ENCODE results near the gene JOSD1. TPM values are rescaled to one million over a fixed set of nuclear protein-coding genes. Genes with fewer than 3 reads are reported as not detected.

JOSD1 gene
- total and polyA plus RNA-seq, 10 of the 15 experiments (the other 5 are each of a cell fraction or from before 2014, with no cell fraction given) = 6.2 to 54.6 (median 40.5) TPM

DNA sequence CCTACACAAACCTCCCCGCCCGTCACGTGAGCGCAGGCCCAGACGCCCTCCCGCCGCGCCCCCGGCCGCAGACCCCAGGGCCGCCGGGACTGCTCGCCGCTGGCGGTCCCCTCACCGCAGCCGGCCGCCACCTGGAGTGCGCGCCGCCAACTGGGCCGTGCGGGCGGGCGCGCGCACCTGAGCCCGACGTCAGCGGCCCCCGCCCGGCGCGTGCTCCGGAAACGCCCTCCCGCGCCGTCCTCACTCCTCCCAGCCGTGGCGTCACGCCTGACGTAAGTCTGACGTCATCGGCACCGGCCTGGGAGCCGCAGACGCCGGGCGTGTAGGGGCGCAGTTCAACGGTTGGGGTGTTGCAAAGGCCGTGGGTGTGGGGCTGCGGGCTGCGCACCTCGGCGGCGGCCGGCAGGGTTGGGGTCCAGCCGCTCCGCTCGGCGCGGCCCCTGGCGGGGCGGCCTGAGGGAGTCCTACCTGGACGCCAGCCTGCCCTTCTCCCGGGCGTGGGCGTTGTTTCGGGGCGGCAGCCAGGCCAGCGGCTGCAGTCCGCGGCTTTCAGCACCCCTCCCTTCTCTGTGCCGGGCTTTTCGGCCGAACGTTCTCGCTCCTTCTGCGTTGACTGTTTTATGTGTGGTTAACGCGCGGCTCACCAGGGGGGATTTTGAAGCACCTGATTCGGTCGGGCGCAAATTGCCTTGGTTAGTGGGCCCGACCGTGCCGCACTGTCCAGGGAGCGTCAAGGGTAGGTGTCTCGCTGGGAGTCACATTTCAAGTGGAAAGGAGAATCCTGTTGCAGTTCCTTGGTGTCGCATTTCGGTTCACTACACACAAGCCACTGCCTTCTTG lies at the start of gene JOSD1 (continued):
- TF ChIP-seq, protein P1, sequence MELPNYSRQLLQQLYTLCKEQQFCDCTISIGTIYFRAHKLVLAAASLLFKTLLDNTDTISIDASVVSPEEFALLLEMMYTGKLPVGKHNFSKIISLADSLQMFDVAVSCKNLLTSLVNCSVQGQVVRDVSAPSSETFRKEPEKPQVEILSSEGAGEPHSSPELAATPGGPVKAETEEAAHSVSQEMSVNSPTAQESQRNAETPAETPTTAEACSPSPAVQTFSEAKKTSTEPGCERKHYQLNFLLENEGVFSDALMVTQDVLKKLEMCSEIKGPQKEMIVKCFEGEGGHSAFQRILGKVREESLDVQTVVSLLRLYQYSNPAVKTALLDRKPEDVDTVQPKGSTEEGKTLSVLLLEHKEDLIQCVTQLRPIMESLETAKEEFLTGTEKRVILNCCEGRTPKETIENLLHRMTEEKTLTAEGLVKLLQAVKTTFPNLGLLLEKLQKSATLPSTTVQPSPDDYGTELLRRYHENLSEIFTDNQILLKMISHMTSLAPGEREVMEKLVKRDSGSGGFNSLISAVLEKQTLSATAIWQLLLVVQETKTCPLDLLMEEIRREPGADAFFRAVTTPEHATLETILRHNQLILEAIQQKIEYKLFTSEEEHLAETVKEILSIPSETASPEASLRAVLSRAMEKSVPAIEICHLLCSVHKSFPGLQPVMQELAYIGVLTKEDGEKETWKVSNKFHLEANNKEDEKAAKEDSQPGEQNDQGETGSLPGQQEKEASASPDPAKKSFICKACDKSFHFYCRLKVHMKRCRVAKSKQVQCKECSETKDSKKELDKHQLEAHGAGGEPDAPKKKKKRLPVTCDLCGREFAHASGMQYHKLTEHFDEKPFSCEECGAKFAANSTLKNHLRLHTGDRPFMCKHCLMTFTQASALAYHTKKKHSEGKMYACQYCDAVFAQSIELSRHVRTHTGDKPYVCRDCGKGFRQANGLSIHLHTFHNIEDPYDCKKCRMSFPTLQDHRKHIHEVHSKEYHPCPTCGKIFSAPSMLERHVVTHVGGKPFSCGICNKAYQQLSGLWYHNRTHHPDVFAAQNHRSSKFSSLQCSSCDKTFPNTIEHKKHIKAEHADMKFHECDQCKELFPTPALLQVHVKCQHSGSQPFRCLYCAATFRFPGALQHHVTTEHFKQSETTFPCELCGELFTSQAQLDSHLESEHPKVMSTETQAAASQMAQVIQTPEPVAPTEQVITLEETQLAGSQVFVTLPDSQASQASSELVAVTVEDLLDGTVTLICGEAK (IDR thresholded peaks at IDR 0.05; ENCODE audit: borderline replicate concordance) = no peak
- TF ChIP-seq SMARCA5 (IDR thresholded peaks at IDR 0.05) = peak; percentile 57; the same call in 1 of the 2 replicates
- TF ChIP-seq, protein P2, sequence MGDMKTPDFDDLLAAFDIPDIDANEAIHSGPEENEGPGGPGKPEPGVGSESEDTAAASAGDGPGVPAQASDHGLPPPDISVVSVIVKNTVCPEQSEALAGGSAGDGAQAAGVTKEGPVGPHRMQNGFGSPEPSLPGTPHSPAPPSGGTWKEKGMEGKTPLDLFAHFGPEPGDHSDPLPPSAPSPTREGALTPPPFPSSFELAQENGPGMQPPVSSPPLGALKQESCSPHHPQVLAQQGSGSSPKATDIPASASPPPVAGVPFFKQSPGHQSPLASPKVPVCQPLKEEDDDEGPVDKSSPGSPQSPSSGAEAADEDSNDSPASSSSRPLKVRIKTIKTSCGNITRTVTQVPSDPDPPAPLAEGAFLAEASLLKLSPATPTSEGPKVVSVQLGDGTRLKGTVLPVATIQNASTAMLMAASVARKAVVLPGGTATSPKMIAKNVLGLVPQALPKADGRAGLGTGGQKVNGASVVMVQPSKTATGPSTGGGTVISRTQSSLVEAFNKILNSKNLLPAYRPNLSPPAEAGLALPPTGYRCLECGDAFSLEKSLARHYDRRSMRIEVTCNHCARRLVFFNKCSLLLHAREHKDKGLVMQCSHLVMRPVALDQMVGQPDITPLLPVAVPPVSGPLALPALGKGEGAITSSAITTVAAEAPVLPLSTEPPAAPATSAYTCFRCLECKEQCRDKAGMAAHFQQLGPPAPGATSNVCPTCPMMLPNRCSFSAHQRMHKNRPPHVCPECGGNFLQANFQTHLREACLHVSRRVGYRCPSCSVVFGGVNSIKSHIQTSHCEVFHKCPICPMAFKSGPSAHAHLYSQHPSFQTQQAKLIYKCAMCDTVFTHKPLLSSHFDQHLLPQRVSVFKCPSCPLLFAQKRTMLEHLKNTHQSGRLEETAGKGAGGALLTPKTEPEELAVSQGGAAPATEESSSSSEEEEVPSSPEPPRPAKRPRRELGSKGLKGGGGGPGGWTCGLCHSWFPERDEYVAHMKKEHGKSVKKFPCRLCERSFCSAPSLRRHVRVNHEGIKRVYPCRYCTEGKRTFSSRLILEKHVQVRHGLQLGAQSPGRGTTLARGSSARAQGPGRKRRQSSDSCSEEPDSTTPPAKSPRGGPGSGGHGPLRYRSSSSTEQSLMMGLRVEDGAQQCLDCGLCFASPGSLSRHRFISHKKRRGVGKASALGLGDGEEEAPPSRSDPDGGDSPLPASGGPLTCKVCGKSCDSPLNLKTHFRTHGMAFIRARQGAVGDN (IDR thresholded peaks at IDR 0.05) = peak; percentile 64; the same call in 1 of the 2 replicates
- no peak for TF ChIP-seq PAX8 (IDR thresholded peaks at IDR 0.05)
- TF ChIP-seq MYC (IDR thresholded peaks at IDR 0.05; ENCODE audit: insufficient read depth, insufficient read length, insufficient replicate concordance, low read length, severe bottlenecking) = no peak
- TF ChIP-seq, protein P3, sequence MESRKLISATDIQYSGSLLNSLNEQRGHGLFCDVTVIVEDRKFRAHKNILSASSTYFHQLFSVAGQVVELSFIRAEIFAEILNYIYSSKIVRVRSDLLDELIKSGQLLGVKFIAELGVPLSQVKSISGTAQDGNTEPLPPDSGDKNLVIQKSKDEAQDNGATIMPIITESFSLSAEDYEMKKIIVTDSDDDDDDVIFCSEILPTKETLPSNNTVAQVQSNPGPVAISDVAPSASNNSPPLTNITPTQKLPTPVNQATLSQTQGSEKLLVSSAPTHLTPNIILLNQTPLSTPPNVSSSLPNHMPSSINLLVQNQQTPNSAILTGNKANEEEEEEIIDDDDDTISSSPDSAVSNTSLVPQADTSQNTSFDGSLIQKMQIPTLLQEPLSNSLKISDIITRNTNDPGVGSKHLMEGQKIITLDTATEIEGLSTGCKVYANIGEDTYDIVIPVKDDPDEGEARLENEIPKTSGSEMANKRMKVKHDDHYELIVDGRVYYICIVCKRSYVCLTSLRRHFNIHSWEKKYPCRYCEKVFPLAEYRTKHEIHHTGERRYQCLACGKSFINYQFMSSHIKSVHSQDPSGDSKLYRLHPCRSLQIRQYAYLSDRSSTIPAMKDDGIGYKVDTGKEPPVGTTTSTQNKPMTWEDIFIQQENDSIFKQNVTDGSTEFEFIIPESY (IDR thresholded peaks at IDR 0.05) = no peak
- no peak for TF ChIP-seq HDAC2 (IDR thresholded peaks at IDR 0.05)
- peak; percentile 84 for TF ChIP-seq SP1 (IDR thresholded peaks at IDR 0.05; ENCODE audit: low read depth, low read length)
- TF ChIP-seq, protein P4, sequence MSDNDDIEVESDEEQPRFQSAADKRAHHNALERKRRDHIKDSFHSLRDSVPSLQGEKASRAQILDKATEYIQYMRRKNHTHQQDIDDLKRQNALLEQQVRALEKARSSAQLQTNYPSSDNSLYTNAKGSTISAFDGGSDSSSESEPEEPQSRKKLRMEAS (IDR thresholded peaks at IDR 0.05; ENCODE audit: low read depth, low read length) = peak; percentile 30; the same call in 1 of the 2 replicates
- TF ChIP-seq NR2C1 (IDR thresholded peaks at IDR 0.05) = peak; percentile 51
- peak; percentile 83 for TF ChIP-seq KLF5 (IDR thresholded peaks at IDR 0.05; ENCODE audit: partially characterized antibody)
- TF ChIP-seq, protein P5, sequence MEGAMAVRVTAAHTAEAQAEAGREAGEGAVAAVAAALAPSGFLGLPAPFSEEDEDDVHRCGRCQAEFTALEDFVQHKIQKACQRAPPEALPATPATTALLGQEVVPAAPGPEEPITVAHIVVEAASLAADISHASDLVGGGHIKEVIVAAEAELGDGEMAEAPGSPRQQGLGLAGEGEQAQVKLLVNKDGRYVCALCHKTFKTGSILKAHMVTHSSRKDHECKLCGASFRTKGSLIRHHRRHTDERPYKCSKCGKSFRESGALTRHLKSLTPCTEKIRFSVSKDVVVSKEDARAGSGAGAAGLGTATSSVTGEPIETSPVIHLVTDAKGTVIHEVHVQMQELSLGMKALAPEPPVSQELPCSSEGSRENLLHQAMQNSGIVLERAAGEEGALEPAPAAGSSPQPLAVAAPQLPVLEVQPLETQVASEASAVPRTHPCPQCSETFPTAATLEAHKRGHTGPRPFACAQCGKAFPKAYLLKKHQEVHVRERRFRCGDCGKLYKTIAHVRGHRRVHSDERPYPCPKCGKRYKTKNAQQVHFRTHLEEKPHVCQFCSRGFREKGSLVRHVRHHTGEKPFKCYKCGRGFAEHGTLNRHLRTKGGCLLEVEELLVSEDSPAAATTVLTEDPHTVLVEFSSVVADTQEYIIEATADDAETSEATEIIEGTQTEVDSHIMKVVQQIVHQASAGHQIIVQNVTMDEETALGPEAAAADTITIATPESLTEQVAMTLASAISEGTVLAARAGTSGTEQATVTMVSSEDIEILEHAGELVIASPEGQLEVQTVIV (IDR thresholded peaks at IDR 0.05; ENCODE audit: borderline replicate concordance, partially characterized antibody) = peak; percentile 20
- TF ChIP-seq FOXK2 (IDR thresholded peaks at IDR 0.05) = no peak
- TF ChIP-seq NRF1 (conservative IDR thresholded peaks at IDR 0.05; ENCODE audit: low read depth, low read length) = no peak; the same call in 1 of the 2 replicates
- no peak for TF ChIP-seq SMC3 (IDR thresholded peaks at IDR 0.05; ENCODE audit: borderline replicate concordance, low read length)
